ENCODE results near the gene FCGR3A. TPM values are rescaled to one million over a fixed set of nuclear protein-coding genes. Genes with fewer than 3 reads are reported as not detected.

Gene FCGR3A
- total and polyA plus RNA-seq, 2 experiments from 2014 or later: not detected

GRCh38 chr1:161495490-161495889 lies 54.1 kb downstream of the FCGR3A start (continued):
- TF ChIP-seq, protein P1, sequence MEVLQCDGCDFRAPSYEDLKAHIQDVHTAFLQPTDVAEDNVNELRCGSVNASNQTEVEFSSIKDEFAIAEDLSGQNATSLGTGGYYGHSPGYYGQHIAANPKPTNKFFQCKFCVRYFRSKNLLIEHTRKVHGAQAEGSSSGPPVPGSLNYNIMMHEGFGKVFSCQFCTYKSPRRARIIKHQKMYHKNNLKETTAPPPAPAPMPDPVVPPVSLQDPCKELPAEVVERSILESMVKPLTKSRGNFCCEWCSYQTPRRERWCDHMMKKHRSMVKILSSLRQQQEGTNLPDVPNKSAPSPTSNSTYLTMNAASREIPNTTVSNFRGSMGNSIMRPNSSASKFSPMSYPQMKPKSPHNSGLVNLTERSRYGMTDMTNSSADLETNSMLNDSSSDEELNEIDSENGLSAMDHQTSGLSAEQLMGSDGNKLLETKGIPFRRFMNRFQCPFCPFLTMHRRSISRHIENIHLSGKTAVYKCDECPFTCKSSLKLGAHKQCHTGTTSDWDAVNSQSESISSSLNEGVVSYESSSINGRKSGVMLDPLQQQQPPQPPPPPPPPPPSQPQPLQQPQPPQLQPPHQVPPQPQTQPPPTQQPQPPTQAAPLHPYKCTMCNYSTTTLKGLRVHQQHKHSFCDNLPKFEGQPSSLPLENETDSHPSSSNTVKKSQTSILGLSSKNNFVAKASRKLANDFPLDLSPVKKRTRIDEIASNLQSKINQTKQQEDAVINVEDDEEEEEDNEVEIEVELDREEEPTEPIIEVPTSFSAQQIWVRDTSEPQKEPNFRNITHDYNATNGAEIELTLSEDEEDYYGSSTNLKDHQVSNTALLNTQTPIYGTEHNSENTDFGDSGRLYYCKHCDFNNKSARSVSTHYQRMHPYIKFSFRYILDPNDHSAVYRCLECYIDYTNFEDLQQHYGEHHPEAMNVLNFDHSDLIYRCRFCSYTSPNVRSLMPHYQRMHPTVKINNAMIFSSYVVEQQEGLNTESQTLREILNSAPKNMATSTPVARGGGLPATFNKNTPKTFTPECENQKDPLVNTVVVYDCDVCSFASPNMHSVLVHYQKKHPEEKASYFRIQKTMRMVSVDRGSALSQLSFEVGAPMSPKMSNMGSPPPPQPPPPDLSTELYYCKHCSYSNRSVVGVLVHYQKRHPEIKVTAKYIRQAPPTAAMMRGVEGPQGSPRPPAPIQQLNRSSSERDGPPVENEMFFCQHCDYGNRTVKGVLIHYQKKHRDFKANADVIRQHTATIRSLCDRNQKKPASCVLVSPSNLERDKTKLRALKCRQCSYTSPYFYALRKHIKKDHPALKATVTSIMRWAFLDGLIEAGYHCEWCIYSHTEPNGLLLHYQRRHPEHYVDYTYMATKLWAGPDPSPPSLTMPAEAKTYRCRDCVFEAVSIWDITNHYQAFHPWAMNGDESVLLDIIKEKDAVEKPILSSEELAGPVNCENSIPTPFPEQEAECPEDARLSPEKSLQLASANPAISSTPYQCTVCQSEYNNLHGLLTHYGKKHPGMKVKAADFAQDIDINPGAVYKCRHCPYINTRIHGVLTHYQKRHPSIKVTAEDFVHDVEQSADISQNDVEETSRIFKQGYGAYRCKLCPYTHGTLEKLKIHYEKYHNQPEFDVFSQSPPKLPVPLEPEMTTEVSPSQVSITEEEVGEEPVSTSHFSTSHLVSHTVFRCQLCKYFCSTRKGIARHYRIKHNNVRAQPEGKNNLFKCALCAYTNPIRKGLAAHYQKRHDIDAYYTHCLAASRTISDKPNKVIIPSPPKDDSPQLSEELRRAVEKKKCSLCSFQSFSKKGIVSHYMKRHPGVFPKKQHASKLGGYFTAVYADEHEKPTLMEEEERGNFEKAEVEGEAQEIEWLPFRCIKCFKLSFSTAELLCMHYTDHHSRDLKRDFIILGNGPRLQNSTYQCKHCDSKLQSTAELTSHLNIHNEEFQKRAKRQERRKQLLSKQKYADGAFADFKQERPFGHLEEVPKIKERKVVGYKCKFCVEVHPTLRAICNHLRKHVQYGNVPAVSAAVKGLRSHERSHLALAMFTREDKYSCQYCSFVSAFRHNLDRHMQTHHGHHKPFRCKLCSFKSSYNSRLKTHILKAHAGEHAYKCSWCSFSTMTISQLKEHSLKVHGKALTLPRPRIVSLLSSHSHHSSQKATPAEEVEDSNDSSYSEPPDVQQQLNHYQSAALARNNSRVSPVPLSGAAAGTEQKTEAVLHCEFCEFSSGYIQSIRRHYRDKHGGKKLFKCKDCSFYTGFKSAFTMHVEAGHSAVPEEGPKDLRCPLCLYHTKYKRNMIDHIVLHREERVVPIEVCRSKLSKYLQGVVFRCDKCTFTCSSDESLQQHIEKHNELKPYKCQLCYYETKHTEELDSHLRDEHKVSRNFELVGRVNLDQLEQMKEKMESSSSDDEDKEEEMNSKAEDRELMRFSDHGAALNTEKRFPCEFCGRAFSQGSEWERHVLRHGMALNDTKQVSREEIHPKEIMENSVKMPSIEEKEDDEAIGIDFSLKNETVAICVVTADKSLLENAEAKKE (CRISPR knock-in tag; IDR thresholded peaks at IDR 0.05): no peak
- no peak for TF ChIP-seq POLR2AphosphoS5 (IDR thresholded peaks at IDR 0.05; ENCODE audit: low read depth)

DNA sequence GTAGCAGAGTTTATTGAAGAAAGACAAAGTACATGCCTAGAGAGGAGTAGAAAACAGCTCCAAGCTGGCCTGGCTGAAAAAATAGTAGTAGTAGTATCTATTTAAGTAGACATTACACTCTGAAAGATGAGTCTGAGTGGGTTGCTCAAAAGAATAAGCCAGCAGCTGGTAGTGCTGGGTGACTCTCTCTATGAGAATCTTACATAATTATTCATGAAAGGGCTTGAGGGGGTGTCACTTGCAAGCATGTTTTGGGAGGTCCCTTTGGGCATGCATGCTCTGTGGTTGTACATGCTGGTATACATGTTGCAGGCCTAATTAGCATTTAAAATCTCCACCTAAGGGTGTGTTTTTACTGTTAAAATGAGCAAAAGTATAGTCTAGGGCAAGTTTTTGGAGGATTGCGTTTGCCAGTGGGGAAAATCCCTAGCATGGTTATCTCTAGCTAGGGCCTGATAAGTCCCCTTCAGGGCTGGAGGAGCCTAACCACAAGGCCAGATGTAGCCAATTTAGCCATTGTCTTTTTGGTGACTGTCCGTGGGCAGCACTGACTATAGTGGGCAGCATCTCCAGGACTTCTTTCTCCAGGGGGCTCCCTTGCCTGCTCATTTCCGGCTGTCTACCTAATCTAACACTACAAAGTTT lies 55.4 kb downstream of the FCGR3A start:
- H3K4me1 Mint-ChIP-seq: no peaks in the 10 kb centered on the region; the same call in 2 of the 3 replicates
- no peak for ATAC-seq
- Histone ChIP-seq H3F3A (replicated peaks; ENCODE audit: low read depth) (no peaks in the 10 kb centered on the region), H3K79me2 (replicated peaks; ENCODE audit: insufficient read depth) (no peaks in the 10 kb centered on the region), H3K27ac (ENCODE audit: low read depth) (no peak overlapping the region), H3K36me3 (ENCODE audit: insufficient read depth) (no peaks in the 10 kb centered on the region), H3K9me2 (ENCODE audit: insufficient read depth) (no peaks in the 10 kb centered on the region), H4K20me1 (replicated peaks; ENCODE audit: insufficient read depth) (no peaks in the 10 kb centered on the region), H3K4me1 (ENCODE audit: insufficient read depth) (no peaks in the 10 kb centered on the region), H3K4me2 (no peak overlapping the region), H3K4me3 (no peak overlapping the region), H2AFZ (no peak overlapping the region), H3K27me3 (ENCODE audit: insufficient read depth) (no peaks in the 10 kb centered on the region)
- H3K27ac Mint-ChIP-seq: no peak overlapping the region
- no peak overlapping the region for H3K4me3 Mint-ChIP-seq
- no peaks in the 10 kb centered on the region for H3K9me3 Mint-ChIP-seq
- no peaks in the 10 kb centered on the region for H3K36me3 Mint-ChIP-seq (ENCODE audit: low read depth)
- H3K27me3 Mint-ChIP-seq (ENCODE audit: insufficient read depth, low read depth, poor library complexity): peaks cover 1% of the 10 kb centered on the region
- DNase-seq (ENCODE audit: low spot score): no peak
- TF ChIP-seq CREB1 (CRISPR knock-in tag; IDR thresholded peaks at IDR 0.05; ENCODE audit: low read depth): no peak
- TF ChIP-seq EZH2 (IDR thresholded peaks at IDR 0.05; ENCODE audit: low read depth, unreplicated experiment): no peak
- TF ChIP-seq, protein P1 (CRISPR knock-in tag; IDR thresholded peaks at IDR 0.05): no peak
- TF ChIP-seq, protein P2, sequence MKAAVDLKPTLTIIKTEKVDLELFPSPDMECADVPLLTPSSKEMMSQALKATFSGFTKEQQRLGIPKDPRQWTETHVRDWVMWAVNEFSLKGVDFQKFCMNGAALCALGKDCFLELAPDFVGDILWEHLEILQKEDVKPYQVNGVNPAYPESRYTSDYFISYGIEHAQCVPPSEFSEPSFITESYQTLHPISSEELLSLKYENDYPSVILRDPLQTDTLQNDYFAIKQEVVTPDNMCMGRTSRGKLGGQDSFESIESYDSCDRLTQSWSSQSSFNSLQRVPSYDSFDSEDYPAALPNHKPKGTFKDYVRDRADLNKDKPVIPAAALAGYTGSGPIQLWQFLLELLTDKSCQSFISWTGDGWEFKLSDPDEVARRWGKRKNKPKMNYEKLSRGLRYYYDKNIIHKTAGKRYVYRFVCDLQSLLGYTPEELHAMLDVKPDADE (IDR thresholded peaks at IDR 0.05): no peak

Data from GM23338 (cell line).